GM20000 (cell line): ENCODE data around the gene C1orf210.

Experiments used
- DNase-seq: peaks from one replicate; pipeline ENCODE4 v3.0.0; 2012; ENCODE audit warnings: low spot score
- CTCF ChIP-seq: IDR thresholded peaks from 2 replicates; pipeline ENCODE4 v1.5.1; 2012; ENCODE audit warnings: mild to moderate bottlenecking, control low read depth; ENCODE audit errors: extremely low read depth, missing control alignments

The C1orf210 gene

DNA sequence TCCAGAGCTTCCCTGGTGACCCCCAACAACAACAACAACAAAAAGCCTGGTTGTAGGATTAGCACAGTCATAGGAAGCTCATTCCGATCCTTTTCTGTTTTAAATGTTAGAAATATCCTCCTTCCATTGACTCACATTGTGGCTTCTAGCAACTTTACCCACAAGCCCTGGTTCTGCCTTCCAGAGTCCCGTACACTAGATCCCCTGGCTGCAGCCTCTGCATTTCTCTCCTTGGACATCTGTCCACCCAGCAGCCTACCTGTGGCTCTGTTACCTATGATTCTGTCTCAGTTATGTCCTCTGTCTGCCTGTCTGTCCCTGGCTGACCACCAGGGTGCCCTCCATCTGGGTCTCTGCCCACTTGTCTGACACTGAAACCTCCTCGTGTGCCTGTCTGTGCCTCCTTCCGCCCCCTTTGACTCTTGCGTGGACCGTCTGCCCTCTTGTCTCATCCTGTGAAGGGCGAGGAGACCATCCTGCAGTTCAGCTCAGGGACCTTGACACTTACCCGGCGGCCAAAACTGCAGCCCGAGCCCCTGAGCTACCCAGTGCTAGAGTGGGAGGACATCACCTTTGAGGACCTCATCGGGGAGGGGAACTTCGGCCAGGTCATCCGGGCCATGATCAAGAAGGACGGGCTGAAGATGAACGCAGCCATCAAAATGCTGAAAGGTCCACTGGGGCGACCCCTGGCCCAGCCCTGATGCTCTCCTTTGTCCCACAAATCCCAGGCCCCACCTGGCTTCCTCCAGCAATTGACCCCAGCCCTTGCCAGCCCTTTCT lies 31.5 kb upstream of the C1orf210 start:
- DNase-seq = no peak
- TF ChIP-seq CTCF = no peak

- DNase-seq = no peak
- no peak for TF ChIP-seq CTCF
Measured at GRCh38 chr1:43315963-43316737, 30.8 kb upstream of the C1orf210 start.

GRCh38 chr1:43315481-43315880 lies 30.1 kb upstream of the C1orf210 start:
- no peak for DNase-seq
- TF ChIP-seq CTCF = no peak

GRCh38 chr1:43314233-43314632 lies 28.9 kb upstream of the C1orf210 start:
- no peak for TF ChIP-seq CTCF
- DNase-seq = no peak

DNA sequence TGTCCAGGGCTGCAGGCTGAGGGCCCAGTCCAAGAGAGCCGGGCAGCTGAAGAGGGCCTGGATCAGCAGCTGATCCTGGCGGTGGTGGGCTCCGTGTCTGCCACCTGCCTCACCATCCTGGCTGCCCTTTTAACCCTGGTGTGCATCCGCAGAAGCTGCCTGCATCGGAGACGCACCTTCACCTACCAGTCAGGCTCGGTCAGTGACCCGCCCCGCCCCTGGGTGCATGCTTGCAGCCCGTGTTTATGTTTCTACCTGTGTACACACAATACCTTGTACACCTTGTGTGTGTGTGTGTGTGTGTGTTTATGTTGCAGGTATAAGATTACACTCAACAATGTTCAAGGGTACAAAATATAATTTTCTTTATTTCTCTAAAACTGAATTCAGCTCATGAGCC lies 28.4 kb upstream of the C1orf210 start:
- no peak for DNase-seq
- TF ChIP-seq CTCF = no peak

- TF ChIP-seq CTCF = no peak
- DNase-seq = no peak
Measured at GRCh38 chr1:43312663-43313515, 27.5 kb upstream of the C1orf210 start.
